Psoas muscle (tissue), 8 donors: ENCODE measurements around the gene SPATA24. TPM values are rescaled to one million over a fixed set of nuclear protein-coding genes. Genes with fewer than 3 reads are reported as not detected.

ENCODE experiments used
- ATAC-seq, 4 donors: fragments of 200-7000 bp; cut with Tn5 transposase; one replicate each; pipeline ENCODE4 v1.9.1; 2020; ENCODE audit warnings: moderate library complexity in 3 of 4, mild to moderate bottlenecking in 2 of 4
- DNase-seq, 2 donors: peaks; one replicate each; pipeline ENCODE4 v3.0.0-alpha.2; 2020
- H3K27ac ChIP-seq: fragments of 200-600 bp; one replicate; pipeline ENCODE4 v1.8.0; 2022
- H3K27me3 ChIP-seq, 3 donors: fragments of 200-600 bp in 1 of 3; one replicate each; pipeline versions ENCODE4 v1.6.1 to v1.8.0; 2013 to 2022; ENCODE audit warnings: low read length in 2 of 3, mild to moderate bottlenecking in 2 of 3, moderate library complexity in 1 of 3; ENCODE audit not compliant: insufficient read depth in 3 of 3
- H3K36me3 ChIP-seq, 2 donors: fragments of 200-600 bp in 1 of 2; one replicate each; pipeline versions ENCODE4 v1.6.1 to v1.8.0; 2013 to 2022; ENCODE audit warnings: low read depth in 1 of 2, mild to moderate bottlenecking in 1 of 2, moderate library complexity in 1 of 2; ENCODE audit not compliant: insufficient read depth in 1 of 2
- H3K4me1 ChIP-seq: fragments of 200-600 bp; one replicate; pipeline ENCODE4 v1.8.0; 2022
- H3K4me3 ChIP-seq: fragments of 200-600 bp; one replicate; pipeline ENCODE4 v1.8.0; 2022; ENCODE audit warnings: mild to moderate bottlenecking
- H3K9me3 ChIP-seq: fragments of 200-600 bp; one replicate; pipeline ENCODE4 v1.8.0; 2022
- CTCF ChIP-seq: fragments of 200-600 bp; IDR thresholded peaks from one replicate; pipeline ENCODE4 v1.8.0; 2022; ENCODE audit warnings: antibody characterized with exemption
- WGBS, 3 donors: extraction: QIAGEN DNeasy Blood & Tissue Kit; methylation state at CpG; one replicate each; pipeline versions ENCODE4 v1.1.6 to v1.1.7; 2013; 5-methylcytosine and 5-hydroxymethylcytosine counted together
- intact Hi-C, 2 donors: fragments of 100-400 bp; cut with DNase I; formaldehyde crosslinking; loops; one replicate each; pipeline versions ENCODE4 v1.11.0 to v1.14.2; 2022
- polyA plus RNA-seq, 3 donors: library from polyadenylated mRNA; stranded (reverse); fragments of 200-250 nt; gene quantifications; one replicate each; pipeline ENCODE4 v1.2.3, GENCODE V29; 2013
- total RNA-seq, 4 donors: library from RNA; stranded (reverse); fragmentation: NEBNext Ultra II Directional in 2 of 4; extraction: Animal tissue kit (Norgen Biotek cat#: 25700) in 2 of 4; gene quantifications; one replicate each; pipeline versions ENCODE4 v1.2.1 to v1.2.4, GENCODE V29; 2021 to 2023
- donor health status: healthy with polysubstance abuse.
- donor health status: DM: no; HTN: no; CAD: no; lungs with moderate emphysema.
- donor health status: Bipolar disorder and iron deficiency.
- donor health status: healthy.
- donor health status: DM: yes; HTN: yes; CAD: no.
- donor health status: DM: no; HTN: no; CAD: no.
- donor health status: DM: no; HTN: no; CAD: no.
- donor health status: DM: yes; HTN: yes; CAD: no.

Gene SPATA24
- total and polyA plus RNA-seq, 7 donors = 6.7 to 18.8 (median 11.5) TPM

GRCh38 chr5:139394654-139395566, 9.0 kb downstream of the SPATA24 start, which contains the start of gene PROB1:
TSS of gene PROB1 (minus strand) at chr5:139395104. CDS start at chr5:139395081, 23 bp downstream.
- H3K36me3 ChIP-seq = peaks cover 0 to 12% of the 10 kb centered on the region in 2 donors
- intact Hi-C loops = loop anchor here in 1 of 2 donors (5.0 kb wide), 1 partner anchor 53 kb away; the partner anchor contains the start of gene PAIP2
- H3K4me3 ChIP-seq = peak within 1 kb of the TSS; percentile 93
- no peaks in the 10 kb centered on the region for H3K9me3 ChIP-seq
- no peaks in the 10 kb centered on the region for H3K27me3 ChIP-seq
- peaks cover 42% of the 10 kb centered on the region for H3K4me1 ChIP-seq
- no peak for TF ChIP-seq CTCF
- WGBS, 3 donors = 3 to 9% (median 5%) methylated on average over 61 to 76 of the region's 76 CpGs
- H3K27ac ChIP-seq = peak within 1 kb of the TSS; percentile 100
- peak; percentile 81 to 90 for DNase-seq
- peak; percentile 76 to 81 (median 78) for ATAC-seq

- Histone ChIP-seq H3K4me3 (peak overlapping the region; percentile 93), H3K36me3 (peaks cover 0 to 10% of the 10 kb centered on the region in 2 donors), H3K4me1 (peaks cover 46% of the 10 kb centered on the region), H3K27ac (peak overlapping the region; percentile 100), H3K9me3 (no peaks in the 10 kb centered on the region), H3K27me3 (no peaks in the 10 kb centered on the region)
- ATAC-seq (peak; percentile 50 to 63 (median 56)), DNase-seq (peak; percentile 81 to 92)
- WGBS, 3 donors = 0 to 1% (median 1%) methylated on average over 46 to 62 of the region's 62 CpGs
- TF ChIP-seq CTCF = peak; percentile 52
- intact Hi-C loops = loop anchor here in 1 of 2 donors (5.0 kb wide), 1 partner anchor 52 kb away; the partner anchor contains the start of gene PAIP2
Measured at GRCh38 chr5:139394123-139394653, 9.7 kb downstream of the SPATA24 start.

GRCh38 chr5:139393497-139394122, 10.3 kb downstream of the SPATA24 start:
- peak overlapping the region; percentile 93 for H3K4me3 ChIP-seq
- TF ChIP-seq CTCF = no peak
- 10 to 19% (median 14%) methylated on average over 49 of the region's 49 CpGs for WGBS, 3 donors
- intact Hi-C loops = loop anchor here in 1 of 2 donors (5.0 kb wide), 1 partner anchor 51 kb away; the partner anchor contains the start of gene PAIP2
- H3K4me1 ChIP-seq = peaks cover 52% of the 10 kb centered on the region
- DNase-seq (no peak), ATAC-seq (no peak)
- peak overlapping the region; percentile 100 for H3K27ac ChIP-seq
- no peaks in the 10 kb centered on the region for H3K9me3 ChIP-seq
- no peaks in the 10 kb centered on the region for H3K27me3 ChIP-seq
- H3K36me3 ChIP-seq = peaks cover 0 to 10% of the 10 kb centered on the region in 2 donors

GRCh38 chr5:139392678-139393496, 11.0 kb downstream of the SPATA24 start:
- H3K27me3 ChIP-seq = no peaks in the 10 kb centered on the region
- intact Hi-C loops = loop anchor here in 1 of 2 donors (5.0 kb wide), 1 partner anchor 51 kb away; the partner anchor contains the start of gene PAIP2
- H3K4me1 ChIP-seq = peaks cover 59% of the 10 kb centered on the region
- H3K9me3 ChIP-seq = no peaks in the 10 kb centered on the region
- peak overlapping the region; percentile 93 for H3K4me3 ChIP-seq
- peak overlapping the region; percentile 100 for H3K27ac ChIP-seq
- peak; percentile 23 for TF ChIP-seq CTCF
- peak; percentile 57 to 82 for DNase-seq
- 32 to 34% (median 33%) methylated on average over 64 to 77 of the region's 77 CpGs for WGBS, 3 donors
- peaks cover 0 to 10% of the 10 kb centered on the region in 2 donors for H3K36me3 ChIP-seq
- ATAC-seq = peak in 1 of 4 donors; percentile 7
